NCI-H1436 treated with DMSO at 0.1 percent for 48 hours (cell line): ENCODE data around the gene BANP.
"Not testable (repeated sequence)": the region's sequence is repeated elsewhere in the genome, so short reads cannot be mapped to it uniquely, and the experiment has no call there.

Source experiments
- DNase-seq: peaks from one replicate; lab custom pipeline; 2025; lab: John Stamatoyannopoulos, UW

Gene BANP

GRCh38 chr16:88104363-88104762 is 153.1 kb downstream of the BANP start:
- DNase-seq = not testable (repeated sequence)

- DNase-seq = not testable (repeated sequence)
These were observed 154.4 kb downstream of the BANP start for GRCh38 chr16:88105574-88106140.

GRCh38 chr16:88106566-88106965 is 155.3 kb downstream of the BANP start:
- DNase-seq = not testable (repeated sequence)

- DNase-seq = no peak
These were observed 157.5 kb downstream of the BANP start for GRCh38 chr16:88108762-88109161.

GRCh38 chr16:88109726-88110621 is 158.7 kb downstream of the BANP start:
- not testable (repeated sequence) for DNase-seq

- DNase-seq = not testable (repeated sequence)
These were observed 159.8 kb downstream of the BANP start for GRCh38 chr16:88110875-88111494.

- not testable (repeated sequence) for DNase-seq
These were observed 160.7 kb downstream of the BANP start for GRCh38 chr16:88111976-88112375.

- DNase-seq = no peak
These were observed 162.4 kb downstream of the BANP start for GRCh38 chr16:88113545-88114045.

- not testable (repeated sequence) for DNase-seq
These were observed 163.5 kb downstream of the BANP start for GRCh38 chr16:88114541-88115228.

- DNase-seq = no peak
These were observed 164.9 kb downstream of the BANP start for GRCh38 chr16:88116121-88116520.

- DNase-seq = no peak
These were observed 166.2 kb downstream of the BANP start for GRCh38 chr16:88117476-88117868.

- no peak for DNase-seq
These were observed 167.1 kb downstream of the BANP start for GRCh38 chr16:88118376-88118775.

- not testable (repeated sequence) for DNase-seq
These were observed 167.9 kb downstream of the BANP start for GRCh38 chr16:88118852-88119741.

- not testable (repeated sequence) for DNase-seq
These were observed 168.9 kb downstream of the BANP start for GRCh38 chr16:88119881-88120751.

GRCh38 chr16:88120812-88121211 is 169.6 kb downstream of the BANP start:
- no peak for DNase-seq

GRCh38 chr16:88121391-88121790 is 170.2 kb downstream of the BANP start:
- not testable (repeated sequence) for DNase-seq

GRCh38 chr16:88121886-88122580 is 170.8 kb downstream of the BANP start:
- DNase-seq = no peak
